Fibroblast of mammary gland (primary cell): ENCODE measurements around the gene MPP3.

Experiments used
- DNase-seq: peaks from one replicate; pipeline ENCODE4 v3.0.0-alpha.2; 2010; ENCODE audit warnings: low read depth
- H3K4me3 ChIP-seq: 2 replicates; pipeline ENCODE4 v1.5.1; 2011; ENCODE audit warnings: low read depth, mild to moderate bottlenecking, low read length, moderate library complexity; ENCODE audit not compliant: control insufficient read depth
- CTCF ChIP-seq: conservative IDR thresholded peaks from 2 replicates; pipeline ENCODE4 v1.5.1; 2011; ENCODE audit warnings: low read depth, low read length, inconsistent platforms; ENCODE audit not compliant: control insufficient read depth, insufficient read depth

MPP3 gene

GRCh38 chr17:43854498-43854897, 21.6 kb upstream of the MPP3 start:
- H3K4me3 ChIP-seq, result no peak overlapping the region
- no peak for TF ChIP-seq CTCF
- no peak for DNase-seq

- no peak for DNase-seq
- H3K4me3 ChIP-seq, result no peak overlapping the region
- no peak for TF ChIP-seq CTCF
These were observed 20.6 kb upstream of the MPP3 start for GRCh38 chr17:43853546-43853945.

GRCh38 chr17:43852571-43852970, 19.6 kb upstream of the MPP3 start:
- no peak for TF ChIP-seq CTCF
- no peak overlapping the region for H3K4me3 ChIP-seq
- DNase-seq, result no peak

- DNase-seq, result no peak
- TF ChIP-seq CTCF, result no peak
- no peak overlapping the region for H3K4me3 ChIP-seq
These were observed 16.2 kb upstream of the MPP3 start for GRCh38 chr17:43849116-43849515.

- no peak for DNase-seq
- H3K4me3 ChIP-seq, result no peak overlapping the region
- no peak for TF ChIP-seq CTCF
These were observed 15.7 kb upstream of the MPP3 start for GRCh38 chr17:43848601-43849000.

- TF ChIP-seq CTCF, result no peak
- DNase-seq, result no peak
- no peak within 1 kb of the TSS for H3K4me3 ChIP-seq
These were observed 14.0 kb upstream of the MPP3 start, which contains the start of gene CD300LG for GRCh38 chr17:43846963-43847371. Gene CD300LG, plus strand, starts transcription at chr17:43847176. Its CDS starts 41 bp downstream, at chr17:43847217.

- peak; percentile 67 for DNase-seq
- peak; percentile 96 for TF ChIP-seq CTCF
- no peak overlapping the region for H3K4me3 ChIP-seq
These were observed 13.3 kb upstream of the MPP3 start for GRCh38 chr17:43846221-43846712.
